ENCODE data around the gene RAB27A.

DNA sequence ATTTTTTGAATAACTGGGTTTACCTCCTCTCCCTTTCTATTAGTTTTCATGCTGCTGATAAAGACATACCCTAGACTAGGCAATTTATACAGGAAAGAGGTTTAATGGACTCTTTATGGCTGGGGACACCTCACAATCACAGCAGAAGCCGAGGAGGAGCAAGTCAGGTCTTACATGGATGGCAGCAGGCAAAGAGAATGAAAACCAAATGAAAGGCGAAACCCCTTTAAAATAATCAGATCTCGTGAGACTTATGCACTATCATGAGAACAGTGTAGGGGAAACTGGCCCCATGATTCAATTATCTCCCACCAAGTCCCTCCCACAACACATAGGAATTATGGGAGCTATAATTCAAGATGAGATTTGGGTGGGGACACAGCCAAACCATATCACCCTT, 90.9 kb downstream of the RAB27A start:
- TF ChIP-seq, protein P1, sequence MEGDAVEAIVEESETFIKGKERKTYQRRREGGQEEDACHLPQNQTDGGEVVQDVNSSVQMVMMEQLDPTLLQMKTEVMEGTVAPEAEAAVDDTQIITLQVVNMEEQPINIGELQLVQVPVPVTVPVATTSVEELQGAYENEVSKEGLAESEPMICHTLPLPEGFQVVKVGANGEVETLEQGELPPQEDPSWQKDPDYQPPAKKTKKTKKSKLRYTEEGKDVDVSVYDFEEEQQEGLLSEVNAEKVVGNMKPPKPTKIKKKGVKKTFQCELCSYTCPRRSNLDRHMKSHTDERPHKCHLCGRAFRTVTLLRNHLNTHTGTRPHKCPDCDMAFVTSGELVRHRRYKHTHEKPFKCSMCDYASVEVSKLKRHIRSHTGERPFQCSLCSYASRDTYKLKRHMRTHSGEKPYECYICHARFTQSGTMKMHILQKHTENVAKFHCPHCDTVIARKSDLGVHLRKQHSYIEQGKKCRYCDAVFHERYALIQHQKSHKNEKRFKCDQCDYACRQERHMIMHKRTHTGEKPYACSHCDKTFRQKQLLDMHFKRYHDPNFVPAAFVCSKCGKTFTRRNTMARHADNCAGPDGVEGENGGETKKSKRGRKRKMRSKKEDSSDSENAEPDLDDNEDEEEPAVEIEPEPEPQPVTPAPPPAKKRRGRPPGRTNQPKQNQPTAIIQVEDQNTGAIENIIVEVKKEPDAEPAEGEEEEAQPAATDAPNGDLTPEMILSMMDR (IDR thresholded peaks at IDR 0.05; ENCODE audit: low read depth, low read length, poor library complexity, severe bottlenecking), result no peak
- TF ChIP-seq EZH2phosphoT487 (IDR thresholded peaks at IDR 0.05; ENCODE audit: borderline replicate concordance, low read length), result no peak
